H1 (cell line): ENCODE results near the gene S100A6. TPM values are rescaled to one million over a fixed set of nuclear protein-coding genes. Genes with fewer than 3 reads are reported as not detected.

ENCODE experiments used
- CTCF ChIA-PET: fragments of 300-600 bp; sonication (Branson Sonifier 250); formaldehyde crosslinking; loops from one replicate; lab custom pipeline; 2021; ENCODE audit not compliant: partially characterized antibody; lab: Charles Lee
- POLR2A ChIA-PET: fragments of 300-600 bp; sonication (Branson Sonifier 250); formaldehyde crosslinking; loops from one replicate; lab custom pipeline; 2021; ENCODE audit warnings: inconsistent platforms; ENCODE audit not compliant: partially characterized antibody; lab: Charles Lee
- DNase-seq, 2 experiments: peaks; one replicate each; pipeline versions ENCODE4 v3.0.0 to v3.0.0-alpha.2; 2010 to 2022; ENCODE audit warnings: low spot score in 2 of 2, low read depth in 1 of 2, mixed read lengths in 1 of 2
- FAIRE-seq: peaks from 2 replicates; lab custom pipeline; 2011; peaks lifted over from hg19 to GRCh38; lab: Jason Lieb, UNC
- H2AFZ ChIP-seq: 2 replicates; pipeline ENCODE4 v1.8.1; 2012; ENCODE audit warnings: low read length, inconsistent platforms
- H2AK5ac ChIP-seq: 2 replicates; pipeline ENCODE4 v1.6.1; 2013; ENCODE audit warnings: low read depth, low read length
- H2BK120ac ChIP-seq: replicated peaks from 2 replicates; pipeline ENCODE3; 2013; ENCODE audit warnings: low read depth, low read length, inconsistent platforms
- H2BK12ac ChIP-seq: 2 replicates; pipeline ENCODE4 v1.6.1; 2013; ENCODE audit warnings: low read depth, low read length
- H2BK15ac ChIP-seq: 2 replicates; pipeline ENCODE4 v1.6.1; 2013; ENCODE audit warnings: low read length
- H2BK20ac ChIP-seq: 2 replicates; pipeline ENCODE4 v1.6.1; 2013; ENCODE audit warnings: low read length
- H2BK5ac ChIP-seq: 2 replicates; pipeline ENCODE4 v1.6.1; 2013; ENCODE audit warnings: low read depth, low read length
- H3K14ac ChIP-seq: 2 replicates; pipeline ENCODE4 v1.6.1; 2013; ENCODE audit warnings: inconsistent platforms; ENCODE audit not compliant: insufficient read length
- H3K18ac ChIP-seq: 2 replicates; pipeline ENCODE4 v1.6.1; 2013; ENCODE audit warnings: low read length; ENCODE audit errors: extremely low read depth
- H3K23ac ChIP-seq: 2 replicates; pipeline ENCODE4 v1.6.1; 2013; ENCODE audit warnings: inconsistent platforms; ENCODE audit not compliant: insufficient read length
- H3K23me2 ChIP-seq: 2 replicates; pipeline ENCODE4 v1.6.1; 2013; ENCODE audit warnings: low read depth, low read length
- H3K27ac ChIP-seq: 2 replicates; pipeline ENCODE4 v1.6.1; 2011; ENCODE audit warnings: low read depth, low read length, inconsistent platforms
- H3K27me3 ChIP-seq, 4 experiments: replicated peaks in 1 of 4; 1 replicate in 1 of 4; 2 replicates in 3 of 4; pipeline versions ENCODE4 v1.6.1 to v1.8.1; 2011 to 2013; ENCODE audit warnings: low read length in 3 of 4, mild to moderate bottlenecking in 3 of 4, inconsistent platforms in 2 of 4, mixed read lengths in 2 of 4, moderate library complexity in 1 of 4; ENCODE audit not compliant: control insufficient read depth in 3 of 4, insufficient read depth in 3 of 4; ENCODE audit errors: extremely low read depth in 1 of 4
- H3K36me3 ChIP-seq, 4 experiments: 2 replicates each; pipeline versions ENCODE4 v1.6.1 to v1.8.1; 2011 to 2013; ENCODE audit warnings: mild to moderate bottlenecking in 4 of 4, low read length in 3 of 4, moderate library complexity in 2 of 4, control low read depth in 1 of 4, inconsistent platforms in 1 of 4; ENCODE audit not compliant: insufficient read depth in 4 of 4, control insufficient read depth in 2 of 4
- H3K4ac ChIP-seq: replicated peaks from 2 replicates; pipeline ENCODE3; 2013; ENCODE audit warnings: low read length, low read depth, mixed read lengths, inconsistent platforms; ENCODE audit not compliant: insufficient read length
- H3K4me1 ChIP-seq, 4 experiments: replicated peaks in 1 of 4; 1 replicate in 1 of 4; 2 replicates in 3 of 4; pipeline versions ENCODE4 v1.6.1 to v1.8.1; 2011 to 2013; ENCODE audit warnings: low read length in 3 of 4, inconsistent platforms in 2 of 4, mixed read lengths in 1 of 4; ENCODE audit not compliant: insufficient read depth in 4 of 4, control insufficient read depth in 3 of 4
- H3K4me2 ChIP-seq, 2 experiments: 2 replicates each; pipeline versions ENCODE4 v1.6.1 to v1.8.1; 2011 to 2013; ENCODE audit warnings: low read depth in 2 of 2, low read length in 2 of 2, control low read depth in 1 of 2, inconsistent platforms in 1 of 2, mild to moderate bottlenecking in 1 of 2; ENCODE audit not compliant: insufficient read depth in 1 of 2
- H3K4me3 ChIP-seq, 4 experiments: fragments of 200-600, 300-600 bp in 1 of 4; sonication (generic), shearing (Covaris generic), sonication (Bioruptor Twin) in 1 of 4; 2 replicates each; pipeline versions ENCODE4 v1.5.1 to v1.8.1; 2011 to 2016; ENCODE audit warnings: low read length in 4 of 4, low read depth in 3 of 4, control low read depth in 2 of 4, inconsistent platforms in 2 of 4, mild to moderate bottlenecking in 2 of 4, mixed read lengths in 1 of 4, moderate library complexity in 1 of 4; ENCODE audit not compliant: insufficient read depth in 2 of 4; ENCODE audit errors: extremely low read depth in 1 of 4
- H3K56ac ChIP-seq: replicated peaks from 2 replicates; pipeline ENCODE3; 2013; ENCODE audit warnings: low read depth, mild to moderate bottlenecking, mixed read lengths, low read length, inconsistent platforms; ENCODE audit not compliant: insufficient read length
- H3K79me1 ChIP-seq: 2 replicates; pipeline ENCODE4 v1.6.1; 2013; ENCODE audit warnings: low read depth, low read length, control low read depth
- H3K79me2 ChIP-seq, 2 experiments: 2 replicates each; pipeline versions ENCODE4 v1.6.1 to v1.8.1; 2012 to 2013; ENCODE audit warnings: low read length in 2 of 2, mild to moderate bottlenecking in 2 of 2, inconsistent platforms in 1 of 2; ENCODE audit not compliant: insufficient read depth in 2 of 2, control insufficient read depth in 1 of 2
- H3K9ac ChIP-seq, 4 experiments: replicated peaks in 1 of 4; 1 replicate in 1 of 4; 2 replicates in 3 of 4; pipeline versions ENCODE4 v1.6.1 to v1.8.1; 2011 to 2013; ENCODE audit warnings: low read depth in 3 of 4, low read length in 3 of 4, control low read depth in 2 of 4, mild to moderate bottlenecking in 2 of 4, moderate library complexity in 2 of 4, inconsistent platforms in 1 of 4; ENCODE audit errors: extremely low read depth in 1 of 4
- H3K9me3 ChIP-seq, 2 experiments: 2 replicates each; pipeline versions ENCODE4 v1.6.1 to v1.8.1; 2012 to 2013; ENCODE audit warnings: mild to moderate bottlenecking in 2 of 2, moderate library complexity in 2 of 2, control low read depth in 1 of 2, inconsistent platforms in 1 of 2, low read depth in 1 of 2, low read length in 1 of 2, mixed read lengths in 1 of 2; ENCODE audit not compliant: insufficient read depth in 2 of 2
- H4K20me1 ChIP-seq, 2 experiments: replicated peaks in 1 of 2; 2 replicates each; pipeline versions ENCODE3 to v1.8.1; 2011 to 2013; ENCODE audit warnings: inconsistent platforms in 2 of 2, low read length in 2 of 2, mild to moderate bottlenecking in 1 of 2; ENCODE audit not compliant: insufficient read depth in 2 of 2, control insufficient read depth in 1 of 2
- H4K5ac ChIP-seq: 2 replicates; pipeline ENCODE4 v1.6.1; 2013; ENCODE audit warnings: low read length, low read depth, mixed read lengths, inconsistent platforms; ENCODE audit not compliant: insufficient read length
- H4K8ac ChIP-seq: 2 replicates; pipeline ENCODE4 v1.8.0; 2013; ENCODE audit warnings: mild to moderate bottlenecking, moderate library complexity, low read length, inconsistent platforms; ENCODE audit not compliant: insufficient read depth; ENCODE audit errors: extremely low read depth
- H4K91ac ChIP-seq: replicated peaks from 2 replicates; pipeline ENCODE3; 2013; ENCODE audit warnings: low read length, mixed read lengths, inconsistent platforms; ENCODE audit not compliant: insufficient read length
- ASH2L ChIP-seq: fragments of 200-600, 300-600 bp; sonication (generic); IDR thresholded peaks from one replicate; pipeline ENCODE4 v1.7.1; 2017; ENCODE audit warnings: low read length
- BACH1 ChIP-seq: IDR thresholded peaks from 2 replicates; pipeline ENCODE4 v1.6.1; 2012; ENCODE audit warnings: low read length, improper control_type of control experiment
- E2F6 ChIP-seq: IDR thresholded peaks from 2 replicates; pipeline ENCODE4 v1.6.1; 2012; ENCODE audit warnings: inconsistent platforms
- FOSL1 ChIP-seq: IDR thresholded peaks from 2 replicates; pipeline ENCODE4 v1.6.1; 2011; ENCODE audit warnings: mild to moderate bottlenecking, low read depth, low read length, moderate library complexity; ENCODE audit not compliant: insufficient read depth
- GABPA ChIP-seq: IDR thresholded peaks from 2 replicates; pipeline ENCODE4 v1.6.1; 2011; ENCODE audit warnings: mild to moderate bottlenecking, low read length, moderate library complexity, borderline replicate concordance; ENCODE audit not compliant: insufficient read depth
- HDAC2 ChIP-seq, 2 experiments: fragments of 300-600 bp in 1 of 2; sonication (generic) in 1 of 2; IDR thresholded peaks; 2 replicates each; pipeline ENCODE4 v1.6.1; 2011 to 2012; ENCODE audit warnings: low read depth in 2 of 2, low read length in 2 of 2, mild to moderate bottlenecking in 2 of 2, moderate library complexity in 2 of 2, borderline replicate concordance in 1 of 2, inconsistent platforms in 1 of 2
- HDAC6 ChIP-seq: IDR thresholded peaks from one replicate; pipeline ENCODE4 v1.7.1; 2012; ENCODE audit warnings: low read depth, mild to moderate bottlenecking, inconsistent platforms, low read length, moderate library complexity
- JUND ChIP-seq: IDR thresholded peaks from 2 replicates; pipeline ENCODE4 v1.6.1; 2011; ENCODE audit warnings: mild to moderate bottlenecking, improper control_type of control experiment, low read length
- MAFK ChIP-seq: IDR thresholded peaks from 2 replicates; pipeline ENCODE4 v1.6.1; 2012; ENCODE audit warnings: low read depth, mild to moderate bottlenecking, improper control_type of control experiment, low read length
- RNF2 ChIP-seq: fragments of 200-900, 300-1000 bp; sonication (generic); IDR thresholded peaks from 2 replicates; pipeline ENCODE4 v1.7.1; 2016; ENCODE audit warnings: borderline replicate concordance, low read depth, mild to moderate bottlenecking, antibody characterized with exemption, low read length; ENCODE audit not compliant: poor library complexity, severe bottlenecking; ENCODE audit errors: missing control alignments
- SIX5 ChIP-seq: IDR thresholded peaks from 2 replicates; pipeline ENCODE4 v1.6.1; 2011; ENCODE audit warnings: mild to moderate bottlenecking, low read depth, low read length
- SRF ChIP-seq: IDR thresholded peaks from 2 replicates; pipeline ENCODE4 v1.6.1; 2011; ENCODE audit warnings: mild to moderate bottlenecking, low read depth, low read length, moderate library complexity
- TBP ChIP-seq: IDR thresholded peaks from 2 replicates; pipeline ENCODE4 v1.6.1; 2011; ENCODE audit warnings: low read depth, low read length, improper control_type of control experiment
- WGBS, 2 experiments: shearing (Covaris generic) in 1 of 2; methylation state at CpG; one replicate each; pipeline versions ENCODE4 v1.1.6 to v1.1.7; 2013 to 2015; ENCODE audit warnings: low lambda C conversion rate in 2 of 2, mixed read lengths in 2 of 2, inconsistent platforms in 1 of 2, low coverage in 1 of 2, missing lambda C conversion rate in 1 of 2; ENCODE audit not compliant: insufficient replicate concordance in 2 of 2, insufficient coverage in 1 of 2, insufficient read length in 1 of 2; ENCODE audit errors: extremely low coverage in 1 of 2, missing lambda C conversion rate in 1 of 2; 5-methylcytosine and 5-hydroxymethylcytosine counted together
- polyA plus RNA-seq, 7 experiments: library from polyadenylated mRNA; depleted of rRNA in 3 of 7; stranded (reverse) in 5 of 7; unstranded in 2 of 7; fragments of >200 nt in 5 of 7; fragments of 200-250 nt in 2 of 7; gene quantifications; 1 replicate in 5 of 7; 2 replicates in 1 of 7; 4 replicates in 1 of 7; pipeline versions ENCODE4 v1.2.1 to v1.2.3, GENCODE V29; 2011 to 2013; ENCODE audit warnings: missing spikeins in 2 of 7, mixed read lengths in 2 of 7
- total RNA-seq: library from RNA; stranded (reverse); fragmentation: NEBNext Ultra II Directional; extraction: Animal tissue kit (Norgen Biotek cat#: 25700); gene quantifications from 2 replicates; pipeline ENCODE4 v1.2.1, GENCODE V29; 2021

Gene S100A6
- total and polyA plus RNA-seq, 2 of the 8 experiments (the other 6 are each of a cell fraction or from before 2014, with no cell fraction given) = 11.1 to 63.0 TPM

- no peaks in the 10 kb centered on the region for H3K79me1 ChIP-seq
- no peak overlapping the region for H3K9ac ChIP-seq
- H3K27ac ChIP-seq = no peak overlapping the region
- no peak overlapping the region for H2AK5ac ChIP-seq
- H3K4ac ChIP-seq = no peak overlapping the region
- no peaks in the 10 kb centered on the region for H3K23me2 ChIP-seq
- H2BK120ac ChIP-seq = no peak overlapping the region
- no peaks in the 10 kb centered on the region; a peak in 1 of 7 replicates for H3K27me3 ChIP-seq
- no peaks in the 10 kb centered on the region for H3K36me3 ChIP-seq
- no peak overlapping the region for H2BK15ac ChIP-seq
- ChIA-PET POLR2A (interaction anchor here (0.9 kb wide), 1 partner anchor 23 kb away, joined by 3 read pairs; no protein-coding TSS in a partner anchor), CTCF (interaction anchor here (0.6 to 21.4 kb wide), 7 partner anchors 22 to 749 kb away, joined by 3 to 360 read pairs (median 4); partner anchors contain the start of genes PGLYRP4 and S100A9)
- H3K4me2 ChIP-seq = no peak overlapping the region
- H3K9me3 ChIP-seq = no peaks in the 10 kb centered on the region; a peak in 1 of 4 replicates
- FAIRE-seq (no peak), DNase-seq (no peak)
- no peak overlapping the region for H2BK5ac ChIP-seq
- H2AFZ ChIP-seq = no peak overlapping the region
- no peak overlapping the region for H4K5ac ChIP-seq
- no peaks in the 10 kb centered on the region for H4K20me1 ChIP-seq
- H4K91ac ChIP-seq = no peak overlapping the region
- H3K14ac ChIP-seq = no peak overlapping the region
- no peak overlapping the region for H4K8ac ChIP-seq
- H3K4me3 ChIP-seq = no peak overlapping the region
- H3K56ac ChIP-seq = no peak overlapping the region
- H3K79me2 ChIP-seq = no peaks in the 10 kb centered on the region
- no peak overlapping the region for H2BK12ac ChIP-seq
- H3K18ac ChIP-seq = no peak overlapping the region
- no peak overlapping the region for H3K23ac ChIP-seq
- no peak overlapping the region for H2BK20ac ChIP-seq
- H3K4me1 ChIP-seq = peaks cover 0 to 8% (median 0%) of the 10 kb centered on the region in 4 experiments; a peak in 5 of 7 replicates
- WGBS, 2 experiments = 68% methylated on average over 4 of the region's 4 CpGs; no CpG with 5 or more reads in 1 of the 2 experiments
- no peak for TF ChIP-seq MAFK
- no peak for TF ChIP-seq JUND
- TF ChIP-seq E2F6 = no peak
- TF ChIP-seq BACH1 = no peak
- TF ChIP-seq RNF2 = no peak
- TF ChIP-seq SRF = no peak
- TF ChIP-seq HDAC6 = no peak
- no peak for TF ChIP-seq ASH2L
- no peak for TF ChIP-seq TBP
- no peak for TF ChIP-seq FOSL1
- no peak for TF ChIP-seq HDAC2 (IDR thresholded peaks at IDR 0.05; ENCODE audit: borderline replicate concordance in 1 of 2, low read depth in 2 of 2, low read length in 2 of 2)
- TF ChIP-seq SIX5 = no peak
- TF ChIP-seq GABPA = no peak
Observed at GRCh38 chr1:153488731-153489130, 47.1 kb downstream of the S100A6 start.
